Dermis blood vessel endothelial cell (primary cell): ENCODE measurements around the gene ST6GALNAC6. TPM values are rescaled to one million over a fixed set of nuclear protein-coding genes. Genes with fewer than 3 reads are reported as not detected.
A peak's percentile ranks its signal among the peaks of the same experiment; 100 is the strongest.

Experiments
- DNase-seq: peaks from one replicate; pipeline ENCODE4 v3.0.0; 2010
- total RNA-seq: library from RNA; depleted of rRNA; stranded (reverse); fragments of >200 nt; gene quantifications from 2 replicates; pipeline ENCODE4 v1.2.3, GENCODE V29; 2014

ST6GALNAC6 gene
- total RNA-seq, 1 donor from 2014 or later = 44.8 TPM

DNA sequence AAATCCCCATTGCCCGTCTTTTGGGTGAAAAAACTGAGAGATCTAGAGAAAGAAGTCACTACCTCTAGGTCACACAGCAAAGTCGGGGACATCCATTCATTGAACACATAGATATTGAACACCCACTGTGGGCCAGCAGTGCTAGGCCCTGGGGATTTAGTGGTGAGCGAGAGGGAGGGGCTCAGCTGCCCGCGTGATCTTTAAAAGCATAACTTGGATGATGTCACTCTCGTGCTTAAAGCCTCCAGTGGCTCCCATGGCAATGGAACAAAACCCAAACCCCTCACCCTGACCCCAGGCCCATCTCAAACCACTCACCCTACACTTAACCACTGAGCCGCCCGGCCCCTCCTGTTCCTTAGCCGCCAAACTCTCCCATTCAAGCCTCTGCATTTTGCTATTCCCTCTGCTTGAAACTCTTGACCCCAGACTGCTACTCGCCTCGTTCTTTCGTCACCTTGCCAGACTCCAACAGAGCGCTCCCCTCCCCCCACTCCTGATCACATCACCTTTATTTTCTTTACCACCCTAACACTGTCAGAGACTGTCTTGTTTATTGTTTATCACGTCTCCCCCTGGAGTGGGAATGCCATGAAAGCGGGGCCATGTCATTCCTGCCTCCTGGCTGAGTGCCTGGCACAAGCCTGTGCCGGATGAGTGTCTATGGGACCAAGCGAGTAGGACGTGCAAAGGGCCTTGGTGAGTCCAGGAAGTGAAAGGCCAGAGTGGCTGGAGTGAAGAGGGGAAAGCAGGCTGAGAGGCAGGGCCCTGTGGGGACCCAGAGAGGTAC is 31.9 kb upstream of the ST6GALNAC6 start:
- peak; percentile 61 for DNase-seq

DNA sequence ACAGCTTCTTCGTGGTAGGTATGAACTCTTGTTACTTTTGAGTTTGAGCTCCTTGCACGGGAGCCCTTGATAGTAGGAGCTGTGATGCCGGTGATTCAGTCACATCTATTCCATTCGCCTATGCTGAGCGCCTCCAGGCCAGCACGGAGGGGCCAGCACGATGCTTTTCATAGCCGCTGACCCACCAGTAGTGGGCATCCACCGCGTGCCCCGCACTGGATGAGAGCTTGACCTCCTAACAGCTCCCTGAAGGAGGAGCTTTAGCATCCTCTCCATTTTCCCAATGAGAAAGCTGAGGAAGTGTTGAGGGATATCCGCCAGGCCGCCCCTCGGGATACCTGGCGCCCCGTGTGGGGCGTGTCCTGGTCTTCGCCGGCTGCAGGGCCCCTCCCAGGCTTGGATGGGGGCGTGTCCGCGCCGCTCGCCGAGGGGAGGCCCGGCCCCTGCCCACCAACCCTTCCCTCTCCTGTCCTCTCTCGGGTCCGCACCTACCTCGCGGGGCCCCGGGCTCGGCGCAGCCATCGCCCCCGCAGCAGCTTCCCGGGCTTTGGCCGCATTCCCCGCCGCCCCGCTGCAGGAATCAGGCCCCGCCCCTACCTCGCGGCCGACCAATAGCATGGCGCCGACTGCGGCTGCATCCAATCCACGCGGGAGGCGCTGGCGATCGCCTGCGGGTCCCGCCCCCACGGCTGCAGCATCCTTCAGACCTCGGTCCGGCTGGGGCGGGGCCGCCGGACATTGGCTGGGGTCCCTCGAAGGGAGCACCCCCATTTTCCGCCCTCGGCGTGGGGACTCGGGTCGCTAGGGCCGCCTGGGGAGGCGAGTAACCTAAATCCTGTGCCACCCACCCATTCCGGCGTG is 31.1 kb upstream of the ST6GALNAC6 start, which contains the start of gene PIP5KL1:
TSS of gene PIP5KL1 (minus strand) at position 547 of the 861 bp plus-strand sequence. CDS start at position 522, 25 bp downstream.
- peak; percentile 87 for DNase-seq

DNA sequence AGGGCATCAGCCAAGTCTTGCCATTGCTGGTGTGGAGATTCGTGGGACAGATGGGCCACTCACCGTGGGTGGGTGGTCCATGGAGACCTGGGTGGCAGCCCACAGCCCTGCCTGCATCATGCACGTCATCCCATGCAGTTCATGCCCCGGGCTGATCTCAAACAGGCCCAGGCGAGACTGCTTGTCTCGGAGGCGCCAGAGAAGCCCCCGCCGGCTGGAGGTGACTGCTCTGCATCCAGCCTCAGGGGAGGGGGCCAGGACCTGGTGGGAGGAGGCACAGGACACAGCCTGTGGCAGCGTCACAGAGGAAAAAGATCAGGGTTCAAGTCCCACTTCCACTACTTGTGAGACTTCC is 30.2 kb upstream of the ST6GALNAC6 start:
- DNase-seq = no peak

DNA sequence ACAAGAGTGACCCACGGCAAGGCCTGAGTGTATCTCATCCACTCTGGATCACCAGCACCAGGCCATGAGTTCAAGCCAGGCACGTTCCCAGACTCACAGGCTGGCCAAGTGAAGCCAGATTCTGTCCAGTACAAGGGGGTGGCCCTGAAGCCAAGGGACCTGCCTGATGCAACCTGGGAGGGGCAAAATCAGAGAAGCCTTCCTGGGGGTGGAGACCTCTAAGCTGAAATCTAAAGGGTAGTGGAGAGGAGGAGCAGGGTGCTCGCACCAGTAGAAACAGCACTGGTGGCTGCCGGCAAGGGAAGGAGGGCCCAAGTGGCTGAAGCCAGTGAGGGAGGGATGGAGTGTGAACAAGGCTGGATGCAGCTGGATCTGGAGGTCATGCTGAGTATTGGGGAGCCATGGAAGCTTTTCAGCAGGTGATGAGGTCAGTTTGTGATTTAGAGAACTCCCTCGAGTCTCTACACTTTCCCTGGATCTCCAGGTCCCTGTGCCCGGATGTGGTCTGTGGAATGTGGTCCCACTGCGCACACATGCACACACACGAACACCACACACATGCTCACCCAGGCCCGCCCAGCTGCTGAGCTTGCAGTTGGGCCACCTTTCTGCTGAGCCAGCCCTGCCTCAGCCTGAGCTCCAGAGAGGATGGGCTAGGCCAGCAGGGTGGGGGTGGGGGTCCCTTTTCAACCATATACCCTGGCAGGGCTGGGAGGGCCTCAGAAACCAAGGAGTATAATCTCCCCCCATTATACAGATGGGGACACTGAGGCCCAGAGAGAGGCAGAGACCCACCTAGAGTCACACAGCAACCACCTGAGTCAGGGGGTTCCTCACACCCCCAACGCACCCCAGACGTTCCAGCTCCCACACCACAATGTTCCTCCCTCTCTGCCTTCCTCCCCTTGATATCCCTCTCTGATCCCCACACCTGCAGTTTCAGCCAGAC is 29.5 kb upstream of the ST6GALNAC6 start:
- DNase-seq = no peak

DNA sequence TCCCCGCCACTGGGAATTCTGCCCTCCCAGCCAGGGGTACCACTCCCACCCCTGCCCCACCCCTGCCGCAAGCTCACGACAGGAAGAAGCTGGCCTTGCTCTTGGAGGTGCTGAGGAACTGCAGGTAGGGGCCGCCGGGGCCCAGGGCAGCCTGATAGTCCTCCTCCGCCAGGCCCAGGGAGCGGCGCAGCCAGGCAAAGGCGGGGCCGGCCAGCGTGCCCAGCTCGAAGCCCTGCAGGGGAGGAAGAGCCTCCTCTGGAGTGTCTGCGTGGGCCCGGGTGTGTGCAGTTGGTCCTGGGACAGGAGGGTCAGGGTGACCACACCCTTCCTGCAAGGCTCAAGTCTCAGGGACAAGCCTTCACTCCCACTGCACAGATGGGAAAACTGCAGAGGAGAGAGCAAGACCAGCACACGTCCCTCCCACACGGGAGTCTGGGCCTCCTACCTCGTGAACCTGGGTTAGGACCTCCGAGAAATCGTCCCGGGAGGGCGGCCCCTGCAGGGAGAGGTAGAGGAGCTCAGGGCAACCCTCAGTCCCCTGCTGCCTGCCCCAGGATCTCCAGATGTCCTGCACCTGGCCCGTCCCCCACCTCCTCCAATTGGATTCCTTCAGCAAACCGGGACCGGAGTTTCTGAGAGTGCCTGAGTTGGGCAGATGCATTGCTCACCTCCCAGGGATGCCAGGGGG is 28.7 kb upstream of the ST6GALNAC6 start:
- no peak for DNase-seq

DNA sequence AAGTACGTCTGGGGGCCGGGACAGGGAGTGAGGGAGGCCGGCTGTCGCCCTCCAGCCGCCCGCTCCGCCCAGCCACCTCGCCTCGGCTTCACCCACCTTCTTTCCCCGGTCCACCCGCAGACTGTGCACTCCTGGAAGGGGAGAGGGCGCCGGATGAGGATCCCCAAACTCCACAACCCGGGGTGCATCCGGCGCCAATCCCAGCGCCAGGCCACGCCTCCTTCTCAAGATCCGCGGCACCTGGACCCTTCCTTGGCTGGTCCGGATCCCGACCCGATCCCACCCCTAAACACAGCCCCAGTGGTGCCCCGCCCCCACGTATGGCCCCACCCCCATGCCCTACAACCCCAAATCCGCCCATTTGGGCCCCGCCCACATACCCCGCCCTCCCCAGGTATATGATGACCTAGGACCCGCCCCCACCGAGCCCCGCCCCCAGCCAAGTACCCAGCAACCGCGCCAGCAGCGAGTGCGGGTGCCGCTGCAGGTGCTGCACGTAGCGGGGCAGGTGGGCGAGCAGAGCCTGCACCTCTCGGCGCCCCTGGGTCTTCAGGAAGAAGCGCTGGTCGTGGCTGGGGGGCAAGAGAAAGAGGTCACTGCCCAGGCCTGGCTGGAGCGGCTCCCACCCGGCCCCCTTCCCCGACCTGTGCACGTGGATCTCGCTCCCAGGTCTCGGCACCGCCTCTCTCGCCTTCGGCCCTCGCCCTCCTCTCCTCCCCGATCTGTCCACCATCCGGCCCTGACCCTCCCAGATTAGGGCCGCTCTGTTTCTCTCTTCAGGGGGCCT is 28.0 kb upstream of the ST6GALNAC6 start:
- DNase-seq = no peak

DNA sequence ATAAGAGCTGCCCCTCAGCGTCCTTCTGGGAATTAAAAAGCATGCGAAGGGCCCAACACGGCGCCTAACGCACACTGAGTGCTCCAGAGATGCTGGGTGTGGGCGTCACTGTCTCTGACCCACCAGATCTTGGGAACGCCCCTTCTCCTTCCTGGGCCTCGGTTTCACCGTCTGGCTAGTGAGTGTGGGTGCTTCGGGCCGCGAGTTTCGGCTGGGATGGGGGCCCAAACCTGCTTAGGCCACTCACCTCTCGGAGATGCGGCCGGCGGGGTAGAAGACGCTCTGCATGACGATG is 27.4 kb upstream of the ST6GALNAC6 start:
- DNase-seq = no peak

DNA sequence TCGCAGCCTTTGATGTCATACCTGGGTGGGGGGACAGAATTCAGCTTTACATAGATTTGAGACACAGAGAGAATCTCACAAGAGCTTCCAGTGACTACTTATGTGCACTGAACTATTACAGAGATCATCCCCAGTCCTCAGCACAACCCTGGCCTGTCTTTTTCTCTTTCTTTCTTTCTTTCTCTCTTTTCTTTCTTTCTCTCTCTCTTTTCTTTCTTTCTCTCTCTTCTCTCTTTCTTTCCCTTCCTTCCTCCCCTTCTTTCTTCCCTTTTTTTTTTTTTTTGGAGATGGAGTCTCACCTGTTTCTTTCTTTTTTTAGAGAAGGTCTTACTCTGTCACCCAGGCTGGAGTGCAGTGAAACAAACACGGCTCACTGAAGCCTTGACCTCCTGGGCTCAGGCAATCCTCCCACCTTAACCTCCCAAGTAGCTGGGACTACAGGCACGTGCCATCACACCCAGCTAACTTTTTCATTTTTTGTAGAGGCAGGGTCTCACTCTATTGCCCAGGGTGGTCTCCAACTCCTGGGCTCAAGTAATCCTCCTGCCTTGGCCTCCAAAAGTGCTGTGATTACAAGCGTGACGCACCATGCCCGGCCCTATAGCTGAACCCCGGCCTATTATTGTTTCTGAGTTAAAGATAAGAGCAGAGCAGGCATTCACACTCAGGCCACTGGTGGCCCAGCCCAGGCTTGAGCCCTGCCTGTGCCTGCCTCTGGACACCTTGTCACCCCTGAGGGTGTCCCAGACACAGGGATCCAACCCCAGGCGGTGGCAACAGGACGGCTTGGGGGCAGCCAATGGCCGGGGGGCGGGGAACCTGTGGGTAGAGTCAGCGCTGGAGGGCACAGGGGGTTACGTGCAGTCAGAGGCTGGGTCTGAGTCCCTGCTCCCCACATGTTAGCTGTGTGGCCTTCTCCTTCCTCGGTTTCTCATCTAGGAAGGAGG is 26.8 kb upstream of the ST6GALNAC6 start:
- no peak for DNase-seq

DNA sequence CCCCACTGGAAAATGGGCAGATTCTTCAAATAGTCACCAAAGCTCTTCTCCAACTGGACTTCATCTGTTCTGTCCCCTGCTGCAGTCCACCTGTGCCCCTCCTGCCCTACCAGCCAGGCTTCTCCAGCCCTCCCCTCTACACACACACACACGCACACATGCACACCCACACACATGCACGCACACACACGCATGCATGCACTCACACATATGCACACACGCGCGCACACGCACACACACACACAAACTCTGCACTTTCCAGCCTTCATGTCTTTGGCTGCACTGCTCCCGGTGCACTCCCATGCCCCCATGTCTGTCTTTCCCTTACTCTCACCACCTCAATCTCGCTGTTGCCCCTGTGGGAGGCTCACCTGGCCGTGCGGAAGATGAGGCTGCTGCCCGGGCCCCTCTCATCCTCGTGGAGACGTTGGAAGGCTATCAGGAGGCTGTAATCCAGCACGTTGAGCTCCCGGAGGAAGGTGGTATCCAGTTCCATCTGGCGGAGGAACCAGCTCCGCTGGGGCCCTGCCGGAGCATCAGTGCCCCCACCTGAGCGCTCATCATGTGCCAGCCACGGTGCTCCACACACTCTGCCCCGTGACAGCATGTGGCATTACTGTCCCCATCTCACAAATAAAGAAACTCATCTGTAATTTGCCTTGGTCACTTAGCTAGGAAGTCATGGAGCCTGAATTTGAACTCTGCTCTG is 25.5 kb upstream of the ST6GALNAC6 start:
- no peak for DNase-seq

DNA sequence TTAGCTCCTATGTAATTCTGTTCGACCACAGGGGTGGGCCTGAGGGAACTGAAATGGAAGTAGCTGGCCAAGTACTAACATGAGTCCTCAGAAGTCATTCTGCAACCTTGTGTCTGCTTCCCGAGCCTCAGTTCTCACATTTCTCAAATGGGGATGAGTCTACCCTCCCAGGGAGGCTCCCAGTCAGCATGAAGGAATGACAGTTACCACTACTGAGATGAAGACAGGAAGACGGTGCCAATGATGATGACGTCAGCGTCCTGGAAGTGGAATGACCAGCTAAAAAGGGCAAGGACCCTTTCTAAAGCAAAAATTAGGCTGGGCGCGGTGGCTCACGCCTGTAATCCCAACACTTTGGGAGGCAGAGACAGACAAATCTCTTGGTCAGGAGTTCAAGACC is 24.4 kb upstream of the ST6GALNAC6 start:
- no peak for DNase-seq

DNA sequence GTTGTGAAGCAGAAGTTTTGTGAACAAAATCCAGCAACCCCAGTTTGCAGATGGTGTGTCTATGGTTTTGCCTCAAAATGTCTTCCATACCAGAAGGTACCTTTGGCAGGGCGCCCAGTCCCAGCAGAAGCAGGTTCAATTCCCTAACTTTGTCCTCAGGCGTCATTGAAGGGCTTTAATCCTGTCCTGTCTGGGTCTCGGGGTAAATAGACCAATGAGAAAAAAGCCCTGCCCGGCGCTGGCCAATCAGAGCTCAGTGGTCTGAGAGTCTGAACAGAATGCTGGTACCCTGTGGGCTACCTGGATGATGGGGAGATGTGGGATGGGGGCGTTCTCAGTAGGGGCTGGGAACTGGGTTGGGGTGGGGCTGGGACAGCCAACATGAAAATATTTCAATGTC is 23.6 kb upstream of the ST6GALNAC6 start:
- no peak for DNase-seq

DNA sequence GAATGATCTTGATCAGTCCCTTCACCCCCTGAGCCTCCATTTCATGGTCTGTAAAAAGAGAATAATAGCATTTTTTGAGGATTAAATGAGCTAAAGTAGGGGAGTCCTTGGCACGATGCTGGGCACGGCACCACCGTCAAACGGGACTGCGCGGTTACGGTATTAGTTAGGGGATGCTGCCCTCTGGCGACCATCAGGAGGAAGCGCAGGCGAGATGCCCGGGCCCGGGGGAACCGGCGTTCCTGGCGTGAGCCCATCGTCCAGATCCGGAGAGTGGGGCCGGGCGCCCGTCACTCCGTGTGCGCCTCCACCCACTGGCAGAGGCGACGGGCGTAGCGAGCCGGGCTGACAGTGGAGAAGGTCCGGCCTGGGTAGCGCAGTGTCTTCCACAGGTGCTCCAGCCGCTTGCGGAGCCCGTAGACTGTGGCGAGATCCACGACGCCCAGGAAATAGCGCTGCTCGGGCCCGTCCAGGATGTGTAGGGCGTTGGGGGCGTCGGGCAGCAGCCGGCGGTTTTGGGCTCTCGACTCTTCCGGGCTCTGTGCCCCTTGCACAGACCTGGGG is 22.2 kb upstream of the ST6GALNAC6 start:
- peak; percentile 73 for DNase-seq

DNA sequence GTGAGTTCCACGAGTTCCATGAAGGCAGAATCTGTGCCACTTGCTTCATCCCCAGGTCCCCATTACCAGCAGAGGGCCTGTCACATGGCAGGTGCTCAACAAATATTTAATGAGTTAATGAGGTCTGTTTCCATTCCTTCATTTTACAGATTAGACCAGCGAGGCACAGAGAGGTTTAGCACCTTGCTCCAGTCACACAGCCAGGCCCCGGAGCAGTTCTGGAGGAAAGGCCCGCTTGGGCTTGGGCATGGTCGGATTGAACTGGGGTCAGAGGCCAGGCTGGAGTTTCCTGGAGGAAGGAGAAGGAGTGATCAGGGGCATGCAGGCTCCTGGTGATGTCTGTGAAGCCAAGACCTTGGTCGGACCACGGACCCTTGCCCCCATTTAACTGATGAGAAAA is 21.4 kb upstream of the ST6GALNAC6 start:
- DNase-seq = no peak

DNA sequence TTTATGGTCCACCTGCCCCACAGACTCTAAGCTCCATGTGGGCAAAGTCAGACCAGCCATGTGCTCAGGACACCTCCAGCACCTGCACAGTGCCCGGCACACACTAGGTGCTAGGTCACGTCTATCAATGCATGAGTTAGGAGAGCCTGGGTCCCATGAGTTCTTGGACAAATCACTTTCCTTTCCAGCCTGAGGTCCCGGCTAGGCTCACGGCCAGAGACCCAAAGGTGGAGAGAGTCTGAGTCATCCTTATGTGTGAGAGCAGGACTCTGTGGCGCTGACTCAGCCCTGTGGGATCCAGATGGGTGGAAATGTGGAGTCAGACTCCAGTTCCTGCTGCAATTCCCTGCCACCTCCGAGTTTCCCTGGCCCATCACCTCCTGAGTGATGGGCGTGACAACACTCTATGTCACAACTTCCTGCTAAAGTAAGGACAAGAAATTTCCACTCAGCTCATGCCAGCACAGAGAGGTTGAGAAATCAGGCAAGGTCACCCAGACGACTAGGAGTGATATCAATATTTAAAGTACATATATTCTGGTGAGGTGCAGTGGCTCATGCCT is 19.9 kb upstream of the ST6GALNAC6 start:
- DNase-seq = peak; percentile 100

DNA sequence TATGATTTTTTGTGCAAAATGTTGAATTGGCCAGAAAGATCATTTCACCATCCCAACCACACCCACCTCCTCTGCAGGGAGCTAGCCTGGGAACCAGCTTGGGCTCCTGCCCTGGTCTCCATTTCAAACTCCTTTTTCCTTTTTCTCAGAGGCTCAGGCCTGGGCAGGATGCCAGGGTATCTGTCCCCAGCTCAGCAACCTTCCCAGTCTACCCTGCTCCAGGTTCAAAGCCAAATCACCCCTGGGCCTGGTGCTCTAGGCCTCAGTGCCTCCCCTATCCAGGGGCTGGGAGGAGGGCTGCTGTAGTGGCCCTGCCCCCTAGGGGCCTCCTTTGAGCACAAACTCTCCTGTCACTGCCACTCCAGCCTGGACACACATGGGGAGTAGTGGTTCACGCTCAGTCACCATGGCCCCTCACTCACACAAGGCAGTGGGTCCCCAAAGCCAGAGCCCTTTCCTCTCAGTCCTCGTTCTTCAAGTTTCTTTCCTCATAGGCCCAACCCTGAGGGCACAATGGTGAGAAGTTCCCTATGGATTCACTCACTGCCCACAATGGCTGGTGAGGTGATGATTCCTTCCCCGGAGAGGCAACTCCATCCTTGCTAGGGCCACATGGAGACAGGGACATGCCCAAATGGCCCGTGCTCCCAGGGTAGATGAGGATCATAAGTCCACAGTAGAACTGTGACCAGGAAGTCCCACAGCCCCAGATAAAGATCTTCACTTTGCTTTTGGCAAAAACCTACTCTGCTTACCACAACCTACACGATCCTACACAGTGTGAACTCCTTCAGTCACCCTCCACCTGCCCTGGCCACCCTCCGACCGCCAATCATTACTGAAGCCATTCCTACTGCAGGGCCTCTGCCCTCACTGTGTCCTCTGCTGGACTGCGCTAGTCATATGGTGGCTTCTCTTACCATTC is 19.0 kb upstream of the ST6GALNAC6 start:
- DNase-seq = peak; percentile 35

DNA sequence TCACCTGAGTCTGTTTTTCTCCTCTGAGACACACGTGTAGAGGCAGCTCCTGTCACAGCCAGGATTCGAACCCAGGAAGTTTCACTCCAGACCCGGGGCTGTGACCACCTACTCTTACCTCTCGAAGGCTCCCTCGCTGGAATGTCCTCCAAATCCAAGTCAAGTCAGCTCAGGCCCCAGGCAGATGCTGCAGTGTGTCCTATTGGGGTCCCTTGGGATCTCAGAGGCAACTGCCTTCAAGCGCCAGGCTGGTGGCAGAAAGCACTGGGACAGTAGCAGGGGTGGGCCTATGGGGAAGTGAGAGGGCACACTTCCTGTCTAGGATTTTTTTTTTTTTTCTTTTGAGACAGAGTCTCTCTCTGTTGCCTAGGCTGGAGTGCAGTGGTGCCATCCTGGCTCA is 18.2 kb upstream of the ST6GALNAC6 start:
- no peak for DNase-seq

DNA sequence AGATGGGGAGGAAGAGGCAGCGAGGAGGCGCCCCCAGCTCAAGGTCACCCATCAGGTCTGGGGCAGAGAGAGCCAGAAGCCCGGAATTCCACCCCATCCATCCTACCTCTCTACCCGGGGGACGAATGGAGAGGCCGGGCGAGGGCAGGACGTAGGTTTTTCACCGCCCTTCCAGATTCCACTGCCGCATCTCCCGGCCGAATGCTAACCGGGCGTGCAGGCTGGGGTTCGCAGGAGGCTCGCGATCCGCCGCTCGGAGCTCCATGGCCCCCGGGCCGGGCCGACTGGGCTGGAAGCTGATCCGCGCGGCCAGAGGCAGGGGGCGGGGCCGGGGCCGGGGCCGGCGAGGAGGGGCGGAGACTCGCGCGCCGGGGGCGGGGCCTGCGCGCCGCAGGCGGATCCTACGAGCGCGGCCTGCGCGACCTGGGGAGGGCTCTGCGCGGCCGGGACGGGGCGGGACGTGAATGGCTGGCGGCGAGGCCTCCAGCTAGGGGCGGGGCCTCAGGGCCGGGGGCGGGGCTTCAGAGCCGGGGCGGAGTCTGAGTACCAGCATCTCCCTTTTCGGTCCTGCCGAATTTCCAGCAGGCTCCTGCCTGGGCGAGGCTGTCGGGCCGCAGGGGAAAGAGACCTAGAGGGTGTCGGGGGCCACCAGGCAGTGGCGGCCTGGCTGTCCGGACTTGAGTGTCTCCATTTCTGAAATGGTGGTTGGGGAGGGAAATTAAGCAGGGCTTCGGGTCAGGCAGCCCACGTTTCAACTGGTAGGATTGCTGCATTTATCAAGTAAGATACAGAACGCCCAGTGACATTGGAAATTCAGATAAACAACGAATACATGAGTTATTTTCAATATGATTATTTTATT is 17.5 kb upstream of the ST6GALNAC6 start, which contains the start of gene ST6GALNAC4:
TSS of gene ST6GALNAC4 (minus strand) at position 322 of the 862 bp plus-strand sequence. CDS start 622 bp downstream, outside the sequence.
- DNase-seq = peak; percentile 95
